ENCODE results near the gene LSM7. TPM values are rescaled to one million over a fixed set of nuclear protein-coding genes. Genes with fewer than 3 reads are reported as not detected.

Gene LSM7
- polyA plus RNA-seq, 2 donors = 223 to 245 TPM

GRCh38 chr19:2362970-2363300, 34.5 kb upstream of the LSM7 start:
- Histone ChIP-seq H3K36me3 (ENCODE audit: control insufficient read depth in 2 of 2, insufficient read depth in 2 of 2, low read length in 1 of 2) (no peaks in the 10 kb centered on the region), H3K4me3 (ENCODE audit: low read depth in 1 of 2, low read length in 2 of 2) (no peak overlapping the region), H3K27ac (ENCODE audit: low read depth in 2 of 2, low read length in 1 of 2) (no peak overlapping the region), H3K9me3 (ENCODE audit: control insufficient read depth in 2 of 2, insufficient read depth in 1 of 2, low read depth in 1 of 2, low read length in 1 of 2) (peaks cover 3% of the 10 kb centered on the region in 2 donors), H3K27me3 (ENCODE audit: control insufficient read depth in 1 of 2, insufficient read depth in 2 of 2, low read length in 2 of 2) (peaks cover 0 to 2% of the 10 kb centered on the region in 2 donors), H3K4me1 (ENCODE audit: control insufficient read depth in 2 of 2, insufficient read depth in 2 of 2, low read length in 1 of 2) (no peaks in the 10 kb centered on the region)
- 79 to 84% methylated on average over 15 of the region's 15 CpGs for WGBS, 2 donors

GRCh38 chr19:2362046-2362969, 33.9 kb upstream of the LSM7 start:
- H3K4me3 ChIP-seq (ENCODE audit: low read depth in 1 of 2, low read length in 2 of 2) = no peak overlapping the region
- WGBS, 2 donors = 89 to 91% methylated on average over 11 of the region's 11 CpGs
- peaks cover 0 to 2% of the 10 kb centered on the region in 2 donors for H3K27me3 ChIP-seq (ENCODE audit: control insufficient read depth in 1 of 2, insufficient read depth in 2 of 2, low read length in 2 of 2)
- H3K9me3 ChIP-seq (ENCODE audit: control insufficient read depth in 2 of 2, insufficient read depth in 1 of 2, low read depth in 1 of 2, low read length in 1 of 2) = peaks cover 3% of the 10 kb centered on the region in 2 donors
- H3K36me3 ChIP-seq (ENCODE audit: control insufficient read depth in 2 of 2, insufficient read depth in 2 of 2, low read length in 1 of 2) = no peaks in the 10 kb centered on the region
- H3K4me1 ChIP-seq (ENCODE audit: control insufficient read depth in 2 of 2, insufficient read depth in 2 of 2, low read length in 1 of 2) = no peaks in the 10 kb centered on the region
- no peak overlapping the region for H3K27ac ChIP-seq (ENCODE audit: low read depth in 2 of 2, low read length in 1 of 2)

GRCh38 chr19:2361246-2362045, 33.1 kb upstream of the LSM7 start:
- Histone ChIP-seq H3K27me3 (ENCODE audit: control insufficient read depth in 1 of 2, insufficient read depth in 2 of 2, low read length in 2 of 2) (peaks cover 0 to 2% of the 10 kb centered on the region in 2 donors), H3K36me3 (ENCODE audit: control insufficient read depth in 2 of 2, insufficient read depth in 2 of 2, low read length in 1 of 2) (no peaks in the 10 kb centered on the region), H3K27ac (ENCODE audit: low read depth in 2 of 2, low read length in 1 of 2) (no peak overlapping the region), H3K4me3 (ENCODE audit: low read depth in 1 of 2, low read length in 2 of 2) (no peak overlapping the region), H3K9me3 (ENCODE audit: control insufficient read depth in 2 of 2, insufficient read depth in 1 of 2, low read depth in 1 of 2, low read length in 1 of 2) (peaks cover 3% of the 10 kb centered on the region in 2 donors), H3K4me1 (ENCODE audit: control insufficient read depth in 2 of 2, insufficient read depth in 2 of 2, low read length in 1 of 2) (no peaks in the 10 kb centered on the region)
- 29 to 33% methylated on average over 22 to 24 of the region's 24 CpGs for WGBS, 2 donors

- Histone ChIP-seq H3K36me3 (ENCODE audit: control insufficient read depth in 2 of 2, insufficient read depth in 2 of 2, low read length in 1 of 2) (no peaks in the 10 kb centered on the region), H3K4me3 (ENCODE audit: low read depth in 1 of 2, low read length in 2 of 2) (no peak overlapping the region), H3K27me3 (ENCODE audit: control insufficient read depth in 1 of 2, insufficient read depth in 2 of 2, low read length in 2 of 2) (peaks cover 0 to 2% of the 10 kb centered on the region in 2 donors), H3K9me3 (ENCODE audit: control insufficient read depth in 2 of 2, insufficient read depth in 1 of 2, low read depth in 1 of 2, low read length in 1 of 2) (peaks cover 3% of the 10 kb centered on the region in 2 donors), H3K4me1 (ENCODE audit: control insufficient read depth in 2 of 2, insufficient read depth in 2 of 2, low read length in 1 of 2) (no peaks in the 10 kb centered on the region), H3K27ac (ENCODE audit: low read depth in 2 of 2, low read length in 1 of 2) (no peak overlapping the region)
- 48 to 58% methylated on average over 11 of the region's 11 CpGs for WGBS, 2 donors
These were observed 32.4 kb upstream of the LSM7 start for GRCh38 chr19:2360833-2361232.

- 17 to 24% methylated on average over 31 to 44 of the region's 44 CpGs for WGBS, 2 donors
- H3K27me3 ChIP-seq (ENCODE audit: control insufficient read depth in 1 of 2, insufficient read depth in 2 of 2, low read length in 2 of 2) = peaks cover 0 to 2% of the 10 kb centered on the region in 2 donors
- H3K4me1 ChIP-seq (ENCODE audit: control insufficient read depth in 2 of 2, insufficient read depth in 2 of 2, low read length in 1 of 2) = no peaks in the 10 kb centered on the region
- H3K27ac ChIP-seq (ENCODE audit: low read depth in 2 of 2, low read length in 1 of 2) = no peak within 1 kb of the TSS
- H3K36me3 ChIP-seq (ENCODE audit: control insufficient read depth in 2 of 2, insufficient read depth in 2 of 2, low read length in 1 of 2) = no peaks in the 10 kb centered on the region
- H3K4me3 ChIP-seq (ENCODE audit: low read depth in 1 of 2, low read length in 2 of 2) = no peak within 1 kb of the TSS
- peaks cover 3% of the 10 kb centered on the region in 2 donors for H3K9me3 ChIP-seq (ENCODE audit: control insufficient read depth in 2 of 2, insufficient read depth in 1 of 2, low read depth in 1 of 2, low read length in 1 of 2)
These were observed 31.8 kb upstream of the LSM7 start, which contains the start of gene TMPRSS9 for GRCh38 chr19:2359992-2360685. TMPRSS9 (plus strand) TSS chr19:2360265; CDS start chr19:2389786, 29,521 bp downstream.

- peaks cover 3 to 10% of the 10 kb centered on the region in 2 donors for H3K36me3 ChIP-seq (ENCODE audit: control insufficient read depth in 2 of 2, insufficient read depth in 2 of 2, low read length in 1 of 2)
- no peak overlapping the region for H3K4me3 ChIP-seq (ENCODE audit: low read depth in 1 of 2, low read length in 2 of 2)
- peaks cover 0 to 2% of the 10 kb centered on the region in 2 donors for H3K27me3 ChIP-seq (ENCODE audit: control insufficient read depth in 1 of 2, insufficient read depth in 2 of 2, low read length in 2 of 2)
- H3K9me3 ChIP-seq (ENCODE audit: control insufficient read depth in 2 of 2, insufficient read depth in 1 of 2, low read depth in 1 of 2, low read length in 1 of 2) = peaks cover 3% of the 10 kb centered on the region in 2 donors
- no peaks in the 10 kb centered on the region for H3K4me1 ChIP-seq (ENCODE audit: control insufficient read depth in 2 of 2, insufficient read depth in 2 of 2, low read length in 1 of 2)
- H3K27ac ChIP-seq (ENCODE audit: low read depth in 2 of 2, low read length in 1 of 2) = no peak overlapping the region
- WGBS, 2 donors = 69 to 76% methylated on average over 28 of the region's 28 CpGs
These were observed 30.3 kb upstream of the LSM7 start for GRCh38 chr19:2358548-2359173.

GRCh38 chr19:2357279-2358206, 29.2 kb upstream of the LSM7 start:
- Histone ChIP-seq H3K4me1 (ENCODE audit: control insufficient read depth in 2 of 2, insufficient read depth in 2 of 2, low read length in 1 of 2) (no peaks in the 10 kb centered on the region), H3K27me3 (ENCODE audit: control insufficient read depth in 1 of 2, insufficient read depth in 2 of 2, low read length in 2 of 2) (peaks cover 0 to 2% of the 10 kb centered on the region in 2 donors), H3K9me3 (ENCODE audit: control insufficient read depth in 2 of 2, insufficient read depth in 1 of 2, low read depth in 1 of 2, low read length in 1 of 2) (peaks cover 3% of the 10 kb centered on the region in 2 donors), H3K36me3 (ENCODE audit: control insufficient read depth in 2 of 2, insufficient read depth in 2 of 2, low read length in 1 of 2) (peaks cover 3 to 17% of the 10 kb centered on the region in 2 donors), H3K4me3 (ENCODE audit: low read depth in 1 of 2, low read length in 2 of 2) (no peak overlapping the region), H3K27ac (ENCODE audit: low read depth in 2 of 2, low read length in 1 of 2) (no peak overlapping the region)
- WGBS, 2 donors = 85 to 95% methylated on average over 3 of the region's 3 CpGs

GRCh38 chr19:2356036-2356646, 27.8 kb upstream of the LSM7 start:
- Histone ChIP-seq H3K4me1 (ENCODE audit: control insufficient read depth in 2 of 2, insufficient read depth in 2 of 2, low read length in 1 of 2) (no peaks in the 10 kb centered on the region), H3K4me3 (ENCODE audit: low read depth in 1 of 2, low read length in 2 of 2) (no peak overlapping the region), H3K9me3 (ENCODE audit: control insufficient read depth in 2 of 2, insufficient read depth in 1 of 2, low read depth in 1 of 2, low read length in 1 of 2) (peaks cover 3% of the 10 kb centered on the region in 2 donors), H3K27me3 (ENCODE audit: control insufficient read depth in 1 of 2, insufficient read depth in 2 of 2, low read length in 2 of 2) (peaks cover 0 to 2% of the 10 kb centered on the region in 2 donors), H3K27ac (ENCODE audit: low read depth in 2 of 2, low read length in 1 of 2) (no peak overlapping the region), H3K36me3 (ENCODE audit: control insufficient read depth in 2 of 2, insufficient read depth in 2 of 2, low read length in 1 of 2) (peaks cover 3 to 22% of the 10 kb centered on the region in 2 donors)
- 80 to 81% methylated on average over 21 of the region's 21 CpGs for WGBS, 2 donors
